ENCODE measurements around the gene MEX3A.

MEX3A gene

GRCh38 chr1:156067262-156067661 lies 15.0 kb downstream of the MEX3A start:
- Histone ChIP-seq H3K27me3 (ENCODE audit: control insufficient read depth, low read length) (peaks cover 4% of the 10 kb centered on the region), H3K4me1 (ENCODE audit: control insufficient read depth, low read length) (peaks cover 3% of the 10 kb centered on the region; the same call in 1 of the 2 replicates), H3K4me3 (ENCODE audit: low read length) (no peak overlapping the region), H3K9me2 (replicated peaks; ENCODE audit: control insufficient read depth, low read length) (no peaks in the 10 kb centered on the region), H3K36me3 (ENCODE audit: control insufficient read depth, low read length) (no peaks in the 10 kb centered on the region), H3K27ac (ENCODE audit: low read depth, low read length) (no peak overlapping the region), H3F3A (ENCODE audit: control insufficient read depth, insufficient read depth) (0 out of 2 replicates have a peak, but pooled peaks cover 2% of the 10 kb centered on the region), H3K79me2 (ENCODE audit: control insufficient read depth, low read length) (no peaks in the 10 kb centered on the region), H3K4me2 (ENCODE audit: low read length) (no peak overlapping the region), H3K9me3 (ENCODE audit: control insufficient read depth, insufficient read depth, low read length) (no peaks in the 10 kb centered on the region), H4K20me1 (ENCODE audit: control insufficient read depth, insufficient read depth, low read depth, low read length) (no peaks in the 10 kb centered on the region)
- TF ChIP-seq EZH2phosphoT487 (IDR thresholded peaks at IDR 0.05; ENCODE audit: borderline replicate concordance, low read length) = no peak
- no peak for TF ChIP-seq CTCF (IDR thresholded peaks at IDR 0.05; ENCODE audit: low read depth, low read length, poor library complexity, severe bottlenecking)

- no peak overlapping the region for H3K4me2 ChIP-seq (ENCODE audit: low read length)
- no peaks in the 10 kb centered on the region for H3K9me2 ChIP-seq (replicated peaks; ENCODE audit: control insufficient read depth, low read length)
- no peak overlapping the region for H3K4me3 ChIP-seq (ENCODE audit: low read length)
- H3K4me1 ChIP-seq (ENCODE audit: control insufficient read depth, low read length) = peaks cover 8% of the 10 kb centered on the region
- H3K36me3 ChIP-seq (ENCODE audit: control insufficient read depth, low read length) = no peaks in the 10 kb centered on the region
- peaks cover 4% of the 10 kb centered on the region for H3K27me3 ChIP-seq (ENCODE audit: control insufficient read depth, low read length)
- 0 out of 2 replicates have a peak, but pooled peaks cover 2% of the 10 kb centered on the region for H3F3A ChIP-seq (ENCODE audit: control insufficient read depth, insufficient read depth)
- no peak for TF ChIP-seq CTCF (IDR thresholded peaks at IDR 0.05; ENCODE audit: low read depth, low read length, poor library complexity, severe bottlenecking)
- no peak for TF ChIP-seq EZH2phosphoT487 (IDR thresholded peaks at IDR 0.05; ENCODE audit: borderline replicate concordance, low read length)
- no peaks in the 10 kb centered on the region for H4K20me1 ChIP-seq (ENCODE audit: control insufficient read depth, insufficient read depth, low read depth, low read length)
- H3K79me2 ChIP-seq (ENCODE audit: control insufficient read depth, low read length) = no peaks in the 10 kb centered on the region
- H3K27ac ChIP-seq (ENCODE audit: low read depth, low read length) = no peak overlapping the region
- H3K9me3 ChIP-seq (ENCODE audit: control insufficient read depth, insufficient read depth, low read length) = no peaks in the 10 kb centered on the region
These were observed 16.4 kb downstream of the MEX3A start for GRCh38 chr1:156065871-156066270.

- no peaks in the 10 kb centered on the region for H4K20me1 ChIP-seq (ENCODE audit: control insufficient read depth, insufficient read depth, low read depth, low read length)
- H3K4me2 ChIP-seq (ENCODE audit: low read length) = no peak overlapping the region
- no peaks in the 10 kb centered on the region for H3K27me3 ChIP-seq (ENCODE audit: control insufficient read depth, low read length)
- no peak overlapping the region for H3K4me3 ChIP-seq (ENCODE audit: low read length)
- no peaks in the 10 kb centered on the region for H3K79me2 ChIP-seq (ENCODE audit: control insufficient read depth, low read length)
- 0 out of 2 replicates have a peak, but pooled peaks cover 2% of the 10 kb centered on the region for H3F3A ChIP-seq (ENCODE audit: control insufficient read depth, insufficient read depth)
- H3K4me1 ChIP-seq (ENCODE audit: control insufficient read depth, low read length) = peaks cover 9% of the 10 kb centered on the region
- no peaks in the 10 kb centered on the region for H3K36me3 ChIP-seq (ENCODE audit: control insufficient read depth, low read length)
- H3K27ac ChIP-seq (ENCODE audit: low read depth, low read length) = no peak overlapping the region
- H3K9me2 ChIP-seq (replicated peaks; ENCODE audit: control insufficient read depth, low read length) = no peaks in the 10 kb centered on the region
- TF ChIP-seq EZH2phosphoT487 (IDR thresholded peaks at IDR 0.05; ENCODE audit: borderline replicate concordance, low read length) (no peak), CTCF (IDR thresholded peaks at IDR 0.05; ENCODE audit: low read depth, low read length, poor library complexity, severe bottlenecking) (no peak)
- H3K9me3 ChIP-seq (ENCODE audit: control insufficient read depth, insufficient read depth, low read length) = no peaks in the 10 kb centered on the region
These were observed 17.1 kb downstream of the MEX3A start for GRCh38 chr1:156065212-156065611.
